KOPT-K1 (cell line): ENCODE measurements around the gene MORC1.
"Not testable (repeated sequence)": the region's sequence is repeated elsewhere in the genome, so short reads cannot be mapped to it uniquely, and the experiment has no call there.

Source experiments
- H3K27ac ChIP-seq: fragments of 200-600 bp; sonication (generic); 2 replicates; pipeline ENCODE4 v1.5.1; 2016; ENCODE audit warnings: antibody characterized with exemption, mild to moderate bottlenecking, low read depth, low read length; ENCODE audit not compliant: poor library complexity, severe bottlenecking
- H3K36me3 ChIP-seq: fragments of 200-600 bp; sonication (generic); 2 replicates; pipeline ENCODE4 v1.5.1; 2017; ENCODE audit warnings: antibody characterized with exemption, mild to moderate bottlenecking, low read length, moderate library complexity; ENCODE audit not compliant: insufficient read depth
- H3K9me3 ChIP-seq: fragments of 200-600 bp; sonication (generic); 2 replicates; pipeline ENCODE4 v1.5.1; 2017; ENCODE audit warnings: antibody characterized with exemption, low read length, mild to moderate bottlenecking; ENCODE audit not compliant: insufficient read depth, poor library complexity, severe bottlenecking

The MORC1 gene

DNA sequence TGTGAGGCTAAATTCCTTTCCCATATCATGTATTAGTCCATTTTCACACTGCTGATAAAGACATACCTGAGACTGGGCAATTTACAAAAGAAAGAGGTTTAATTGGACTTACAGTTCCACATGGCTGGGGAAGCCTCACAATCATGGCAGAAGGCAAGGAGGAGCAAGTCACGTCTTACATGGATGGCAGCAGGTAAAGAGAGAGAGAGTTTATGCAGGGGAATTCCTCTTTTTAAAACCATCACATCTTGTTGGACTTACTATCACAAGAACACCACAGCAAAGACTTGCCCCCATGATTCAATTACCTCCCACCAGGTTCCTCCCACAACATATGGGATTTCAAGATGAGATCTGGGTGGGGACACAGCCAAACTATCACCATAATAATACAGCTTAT is 37.8 kb downstream of the MORC1 start:
- H3K9me3 ChIP-seq, H3K36me3 ChIP-seq, H3K27ac ChIP-seq: not testable (repeated sequence)

DNA sequence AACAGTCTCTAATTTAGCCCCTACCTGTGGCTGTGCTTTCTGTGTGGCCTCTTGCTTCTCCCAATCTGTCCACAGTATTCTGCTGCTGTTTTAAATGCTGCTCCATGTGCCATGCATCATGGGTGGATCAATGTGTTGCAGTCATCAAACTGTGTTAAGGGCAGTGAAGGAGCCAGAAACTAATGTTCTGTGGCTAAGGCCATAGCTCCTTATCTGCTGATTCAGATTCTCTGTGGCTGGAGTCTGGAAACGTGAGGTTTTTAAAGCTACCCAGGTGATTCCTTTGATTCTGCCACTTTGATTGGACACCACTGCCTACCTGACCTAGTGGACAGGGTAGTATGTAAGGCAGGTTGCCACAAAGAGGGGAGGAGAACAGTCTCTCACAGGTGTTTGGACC is 44.8 kb downstream of the MORC1 start:
- Histone ChIP-seq H3K27ac (no peak overlapping the region), H3K9me3 (no peaks in the 10 kb centered on the region), H3K36me3 (no peaks in the 10 kb centered on the region)

GRCh38 chr3:109072194-109072593 is 45.7 kb downstream of the MORC1 start:
- Histone ChIP-seq H3K9me3 (no peaks in the 10 kb centered on the region), H3K27ac (no peak overlapping the region), H3K36me3 (no peaks in the 10 kb centered on the region)

DNA sequence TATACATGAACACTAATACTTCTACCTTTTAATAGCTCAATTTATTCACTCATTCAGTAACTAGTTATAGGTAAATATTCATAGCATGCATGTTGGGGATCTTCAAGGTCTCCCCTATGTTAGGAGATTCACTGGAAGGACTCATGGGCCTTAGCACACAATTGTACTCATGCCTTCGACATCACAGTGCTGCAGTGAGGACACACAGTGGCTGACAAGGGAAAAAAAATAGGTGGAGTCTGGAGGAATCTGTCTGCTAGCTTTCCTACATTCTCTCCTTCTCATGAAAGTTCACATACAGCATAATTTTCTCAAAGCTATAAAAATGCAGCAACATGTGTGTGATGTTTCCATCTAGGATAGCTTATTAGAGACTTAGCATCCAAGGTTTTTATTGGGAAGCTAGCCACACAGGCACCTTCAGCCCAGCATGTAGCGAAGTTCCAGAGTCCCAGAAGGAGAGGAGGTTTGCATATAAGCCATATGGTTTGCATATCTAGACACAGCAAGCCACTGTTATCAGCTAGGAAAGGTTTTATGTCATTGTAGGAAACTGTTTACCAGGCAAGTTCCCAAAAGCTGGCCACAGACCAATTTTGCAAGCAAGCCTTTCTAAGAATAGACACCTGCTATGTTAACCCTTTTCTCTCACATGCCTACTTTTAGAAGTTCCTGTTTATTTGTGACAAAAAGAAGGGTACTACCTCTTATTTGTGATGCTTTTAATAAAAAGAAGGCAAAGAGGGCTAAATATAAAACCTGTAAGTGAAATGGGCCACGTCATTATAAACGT is 46.4 kb downstream of the MORC1 start:
- Histone ChIP-seq H3K36me3 (no peaks in the 10 kb centered on the region), H3K9me3 (no peaks in the 10 kb centered on the region), H3K27ac (no peak overlapping the region)

DNA sequence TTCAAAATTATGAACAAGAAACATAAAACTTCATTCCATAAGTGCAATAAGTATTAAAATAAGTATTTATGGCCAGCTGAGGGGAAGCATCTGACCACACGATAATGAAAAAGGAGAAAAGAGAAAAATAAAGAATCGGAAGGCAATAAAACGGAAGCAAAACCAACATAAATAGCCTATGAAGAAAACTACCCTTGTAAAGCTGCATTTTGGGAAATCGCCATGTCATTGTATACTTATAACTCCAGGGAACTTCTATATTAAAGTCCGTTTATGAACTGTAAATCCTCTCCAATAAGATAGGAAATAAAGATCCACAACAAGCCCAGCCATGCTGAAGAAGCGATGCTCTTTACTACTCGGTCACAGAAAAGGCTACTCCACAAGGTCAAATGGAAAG is 47.7 kb downstream of the MORC1 start:
- Histone ChIP-seq H3K27ac (no peak overlapping the region), H3K36me3 (no peaks in the 10 kb centered on the region), H3K9me3 (no peaks in the 10 kb centered on the region)

GRCh38 chr3:109066864-109067263 is 51.1 kb downstream of the MORC1 start:
- Histone ChIP-seq H3K36me3 (no peaks in the 10 kb centered on the region), H3K27ac (no peak overlapping the region), H3K9me3 (no peaks in the 10 kb centered on the region)

DNA sequence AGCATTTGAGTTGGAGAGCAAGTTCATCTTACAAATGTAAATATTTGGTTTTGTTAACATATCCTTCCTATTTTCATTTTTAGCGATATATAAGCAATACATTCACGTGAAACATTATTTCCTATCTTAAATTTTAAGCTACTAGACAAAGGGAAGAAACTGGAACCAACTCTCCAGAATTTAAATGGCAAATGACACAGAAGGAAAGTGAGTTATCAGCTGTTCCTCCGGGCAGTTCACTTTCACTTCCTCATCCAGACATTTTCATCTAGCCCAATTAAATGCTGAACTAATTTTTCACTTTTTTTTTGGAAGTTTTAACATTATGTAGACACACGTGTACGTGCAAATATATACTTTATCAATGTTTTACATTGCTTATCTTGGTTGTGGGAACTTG is 58.7 kb downstream of the MORC1 start:
- Histone ChIP-seq H3K9me3 (no peaks in the 10 kb centered on the region), H3K27ac (no peak overlapping the region), H3K36me3 (no peaks in the 10 kb centered on the region)

GRCh38 chr3:109057616-109058015 is 60.3 kb downstream of the MORC1 start:
- no peaks in the 10 kb centered on the region for H3K36me3 ChIP-seq
- no peaks in the 10 kb centered on the region for H3K9me3 ChIP-seq
- H3K27ac ChIP-seq: no peak overlapping the region

DNA sequence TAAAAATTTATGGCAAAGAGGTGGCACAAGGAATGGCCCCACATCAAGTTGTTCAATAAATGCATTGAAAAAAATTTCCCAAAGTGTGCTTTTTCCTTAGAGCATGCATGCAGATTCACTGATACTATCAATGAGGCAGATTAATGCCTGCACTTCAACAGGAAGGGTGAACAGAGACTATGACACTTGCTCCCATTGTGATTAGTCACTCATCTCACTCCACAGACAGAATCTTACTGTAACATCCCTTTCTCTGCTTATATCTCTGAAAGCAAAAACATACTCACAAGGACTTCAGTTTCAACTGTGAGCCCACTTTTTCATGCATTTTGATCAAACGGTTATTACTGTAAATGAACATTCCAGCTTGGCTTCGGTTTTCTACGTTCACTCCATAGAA is 60.9 kb downstream of the MORC1 start:
- H3K36me3 ChIP-seq: no peaks in the 10 kb centered on the region
- no peaks in the 10 kb centered on the region for H3K9me3 ChIP-seq
- H3K27ac ChIP-seq: no peak overlapping the region

- no peaks in the 10 kb centered on the region for H3K9me3 ChIP-seq
- no peaks in the 10 kb centered on the region for H3K36me3 ChIP-seq
- H3K27ac ChIP-seq: no peak overlapping the region
These were observed 67.3 kb downstream of the MORC1 start for GRCh38 chr3:109050591-109051167.

- Histone ChIP-seq H3K27ac (no peak overlapping the region), H3K9me3 (no peaks in the 10 kb centered on the region)
These were observed 70.6 kb downstream of the MORC1 start for GRCh38 chr3:109047366-109047765.

GRCh38 chr3:109045271-109046040 is 72.5 kb downstream of the MORC1 start:
- H3K36me3 ChIP-seq: no peaks in the 10 kb centered on the region
- H3K9me3 ChIP-seq: no peaks in the 10 kb centered on the region
- no peak overlapping the region for H3K27ac ChIP-seq

More at GRCh38 chr3:109047366-109047765, 70.6 kb downstream of the MORC1 start:
- H3K36me3 ChIP-seq: no peaks in the 10 kb centered on the region

- no peaks in the 10 kb centered on the region for H3K36me3 ChIP-seq
- H3K27ac ChIP-seq: no peak overlapping the region
- H3K9me3 ChIP-seq: no peaks in the 10 kb centered on the region
These were observed 82.9 kb downstream of the MORC1 start for GRCh38 chr3:109035082-109035481.

DNA sequence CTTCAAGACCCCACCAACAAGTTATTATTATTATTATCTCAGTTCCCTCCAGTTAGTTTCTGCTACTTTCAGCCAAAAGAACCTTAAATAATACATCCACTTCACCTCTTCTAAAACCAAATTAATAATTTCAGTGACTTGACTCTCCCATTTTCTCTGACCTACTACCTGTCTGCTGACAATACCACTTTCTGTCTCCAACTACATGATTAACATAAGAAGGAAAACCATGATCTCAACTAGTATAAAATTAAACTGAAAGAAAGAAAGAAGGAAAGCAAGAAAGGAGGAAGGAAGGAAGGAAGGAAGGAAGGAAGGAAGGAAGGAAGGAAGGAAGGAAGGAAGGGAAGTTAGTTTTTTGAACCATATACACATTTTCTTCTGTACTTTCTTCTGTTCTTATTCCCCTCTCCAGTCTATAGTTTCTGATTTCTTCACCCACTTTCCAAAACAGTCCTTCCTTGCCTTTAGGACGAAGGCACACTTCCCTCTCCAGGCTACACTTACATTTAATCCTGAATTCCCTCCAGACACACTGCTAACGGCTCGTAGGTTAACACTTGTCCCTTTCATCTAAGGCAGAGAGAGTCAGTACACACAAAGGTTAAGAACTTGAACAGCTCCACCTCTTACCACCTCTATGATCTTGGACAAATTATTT is 84.8 kb downstream of the MORC1 start:
- Histone ChIP-seq H3K27ac (no peak overlapping the region), H3K36me3 (no peaks in the 10 kb centered on the region), H3K9me3 (no peaks in the 10 kb centered on the region)

GRCh38 chr3:109028753-109029152 is 89.2 kb downstream of the MORC1 start:
- Histone ChIP-seq H3K36me3 (no peaks in the 10 kb centered on the region), H3K27ac (no peak overlapping the region), H3K9me3 (no peaks in the 10 kb centered on the region)
